ENCODE results near the gene LZTR1. TPM values are rescaled to one million over a fixed set of nuclear protein-coding genes. Genes with fewer than 3 reads are reported as not detected.

LZTR1 gene
- total RNA-seq, 4 donors from 2014 or later, result 18.2 to 73.7 (median 56.1) TPM

DNA sequence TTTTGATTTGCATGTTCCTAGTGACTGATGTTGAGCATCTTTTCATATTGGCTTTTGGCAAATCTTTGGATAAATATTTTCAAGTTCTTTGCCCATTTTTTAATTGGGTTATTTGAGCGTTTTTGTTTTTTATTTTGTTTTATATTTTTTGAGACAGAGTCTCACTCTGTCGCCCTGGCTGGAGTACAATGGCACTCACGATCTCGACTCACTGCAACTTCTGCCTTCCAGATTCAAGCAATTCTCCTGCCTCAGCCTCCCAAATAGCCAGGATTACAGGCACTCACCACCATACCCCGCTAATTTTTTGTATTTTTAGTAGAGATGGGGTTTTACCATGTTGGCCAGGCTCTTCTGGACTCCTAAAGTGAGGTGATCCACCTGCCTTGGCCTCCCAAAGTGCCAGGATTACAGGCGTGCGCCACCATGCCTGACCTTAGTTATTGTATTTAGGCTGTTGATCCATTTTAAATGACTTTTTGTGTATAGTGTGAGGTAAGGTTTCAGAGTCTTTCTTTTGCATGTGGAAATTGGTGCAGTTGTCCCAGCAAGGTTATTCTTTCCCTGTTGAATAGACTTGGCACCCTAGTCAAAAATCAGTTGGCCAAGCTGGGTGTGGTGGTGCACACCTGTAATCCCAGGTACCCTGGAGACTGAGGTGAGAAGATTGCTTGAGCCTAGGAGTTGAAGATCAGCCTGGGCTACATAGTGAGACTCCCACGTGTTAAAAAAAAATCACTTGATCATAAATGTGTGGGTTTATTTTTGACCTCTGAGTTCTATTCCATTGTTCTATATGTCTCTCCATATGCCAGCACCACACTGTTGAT lies 38.8 kb upstream of the LZTR1 start:
- H3K9me3 ChIP-seq, result no peaks in the 10 kb centered on the region
- H3K4me1 ChIP-seq, result no peaks in the 10 kb centered on the region
- H3K36me3 ChIP-seq, result no peaks in the 10 kb centered on the region
- no peaks in the 10 kb centered on the region for H3K27me3 ChIP-seq
- no peak for DNase-seq
- H3K4me3 ChIP-seq, result no peak overlapping the region
- TF ChIP-seq, protein P1, sequence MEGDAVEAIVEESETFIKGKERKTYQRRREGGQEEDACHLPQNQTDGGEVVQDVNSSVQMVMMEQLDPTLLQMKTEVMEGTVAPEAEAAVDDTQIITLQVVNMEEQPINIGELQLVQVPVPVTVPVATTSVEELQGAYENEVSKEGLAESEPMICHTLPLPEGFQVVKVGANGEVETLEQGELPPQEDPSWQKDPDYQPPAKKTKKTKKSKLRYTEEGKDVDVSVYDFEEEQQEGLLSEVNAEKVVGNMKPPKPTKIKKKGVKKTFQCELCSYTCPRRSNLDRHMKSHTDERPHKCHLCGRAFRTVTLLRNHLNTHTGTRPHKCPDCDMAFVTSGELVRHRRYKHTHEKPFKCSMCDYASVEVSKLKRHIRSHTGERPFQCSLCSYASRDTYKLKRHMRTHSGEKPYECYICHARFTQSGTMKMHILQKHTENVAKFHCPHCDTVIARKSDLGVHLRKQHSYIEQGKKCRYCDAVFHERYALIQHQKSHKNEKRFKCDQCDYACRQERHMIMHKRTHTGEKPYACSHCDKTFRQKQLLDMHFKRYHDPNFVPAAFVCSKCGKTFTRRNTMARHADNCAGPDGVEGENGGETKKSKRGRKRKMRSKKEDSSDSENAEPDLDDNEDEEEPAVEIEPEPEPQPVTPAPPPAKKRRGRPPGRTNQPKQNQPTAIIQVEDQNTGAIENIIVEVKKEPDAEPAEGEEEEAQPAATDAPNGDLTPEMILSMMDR (IDR thresholded peaks at IDR 0.05), result no peak
- TF ChIP-seq POLR2A (IDR thresholded peaks at IDR 0.05), result no peak
- H3K27ac ChIP-seq, result no peak overlapping the region
- intact Hi-C loops (cut with DNase I; ENCODE audit: low total_unique reads), result no loop called here

DNA sequence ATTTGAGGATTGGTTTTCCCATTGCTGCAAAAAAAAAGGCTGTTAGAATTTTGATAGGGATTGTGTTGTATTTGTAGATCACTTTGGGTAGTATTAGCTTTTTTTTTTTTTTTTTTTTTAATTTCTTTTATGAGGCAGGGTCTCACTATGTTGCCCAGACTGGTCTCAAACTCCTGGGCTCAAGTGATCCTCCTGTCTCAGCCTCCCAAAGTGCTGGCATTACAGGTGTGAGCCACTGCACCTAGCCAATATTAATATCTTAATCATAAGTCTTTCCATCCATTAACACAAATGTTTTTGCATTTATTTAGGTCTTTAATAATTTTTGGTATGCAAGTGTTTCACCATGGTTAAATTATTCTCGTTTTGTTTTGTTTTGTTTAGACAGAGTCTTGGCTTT lies 38.1 kb upstream of the LZTR1 start:
- no peaks in the 10 kb centered on the region for H3K27me3 ChIP-seq
- intact Hi-C loops (cut with DNase I; ENCODE audit: low total_unique reads), result no loop called here
- H3K4me3 ChIP-seq, result no peak overlapping the region
- DNase-seq, result no peak
- TF ChIP-seq, protein P1 (IDR thresholded peaks at IDR 0.05), result no peak
- no peak for TF ChIP-seq POLR2A (IDR thresholded peaks at IDR 0.05)
- H3K36me3 ChIP-seq, result no peaks in the 10 kb centered on the region
- H3K9me3 ChIP-seq, result no peaks in the 10 kb centered on the region
- H3K27ac ChIP-seq, result no peak overlapping the region
- no peaks in the 10 kb centered on the region for H3K4me1 ChIP-seq

DNA sequence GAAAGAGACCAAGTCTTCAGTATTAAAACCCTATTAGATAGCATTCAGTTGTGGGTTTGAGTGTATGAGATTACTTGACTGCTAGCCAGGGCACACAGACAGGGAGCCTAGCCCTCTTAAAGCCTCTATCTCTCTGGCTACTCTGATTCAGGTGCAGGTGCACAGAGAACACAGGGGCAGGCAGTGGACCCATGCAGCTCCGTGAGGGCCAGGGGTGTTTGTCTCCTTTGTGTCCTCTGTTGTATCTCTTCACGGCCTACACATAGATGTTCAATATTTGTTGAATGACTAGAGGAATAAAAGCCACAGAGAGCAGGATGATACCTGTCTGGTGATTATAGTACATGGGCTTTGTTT lies 36.5 kb upstream of the LZTR1 start:
- H3K4me1 ChIP-seq, result no peaks in the 10 kb centered on the region
- DNase-seq, result no peak
- intact Hi-C loops (cut with DNase I; ENCODE audit: low total_unique reads), result no loop called here
- no peak overlapping the region for H3K27ac ChIP-seq
- no peaks in the 10 kb centered on the region for H3K9me3 ChIP-seq
- no peaks in the 10 kb centered on the region for H3K27me3 ChIP-seq
- H3K4me3 ChIP-seq, result no peak overlapping the region
- TF ChIP-seq POLR2A (IDR thresholded peaks at IDR 0.05), result no peak
- TF ChIP-seq, protein P1 (IDR thresholded peaks at IDR 0.05), result no peak
- no peaks in the 10 kb centered on the region for H3K36me3 ChIP-seq

DNA sequence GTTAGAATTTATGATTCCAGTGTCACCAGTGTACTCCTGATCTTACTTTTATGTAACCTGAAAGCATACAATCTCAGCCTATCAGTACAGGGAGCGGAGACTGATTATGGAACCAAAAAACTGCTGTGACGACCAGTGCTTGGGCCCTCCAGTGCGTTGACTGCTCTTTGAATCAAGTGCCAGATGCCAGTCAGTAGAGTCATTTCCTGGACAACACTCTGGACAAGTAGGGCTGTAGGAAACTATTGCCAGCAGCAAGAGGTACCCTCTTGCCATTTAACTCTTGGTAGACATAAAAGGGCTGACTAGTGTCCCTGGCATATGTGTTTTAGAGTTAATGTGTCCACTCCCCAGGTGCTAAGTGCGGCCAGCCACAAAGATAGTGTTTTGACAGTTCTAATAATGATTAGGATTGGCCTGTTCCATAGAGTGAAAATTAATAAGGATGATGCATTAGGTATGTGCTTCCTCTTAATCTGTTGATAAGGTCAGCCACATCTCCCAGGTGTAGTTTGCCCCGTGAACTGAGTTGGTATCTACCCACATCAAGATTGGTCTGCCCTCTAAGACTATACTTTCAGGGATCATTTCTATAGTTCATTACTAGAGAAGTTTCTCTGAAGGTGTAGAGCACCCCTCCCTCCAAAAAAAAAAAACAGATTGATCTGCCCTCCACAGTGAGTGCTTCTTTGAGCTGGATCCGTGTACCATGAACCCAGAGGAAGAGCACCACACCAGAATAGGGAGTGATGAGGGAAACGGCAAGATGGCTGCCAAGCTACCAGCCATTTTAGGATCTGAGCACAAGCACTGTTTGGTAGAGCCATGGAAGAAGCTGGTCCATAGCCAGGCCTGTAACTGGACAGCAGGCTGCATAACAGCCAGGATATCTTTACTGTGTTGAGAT lies 35.8 kb upstream of the LZTR1 start:
- no peaks in the 10 kb centered on the region for H3K27me3 ChIP-seq
- no peak overlapping the region for H3K27ac ChIP-seq
- H3K36me3 ChIP-seq, result no peaks in the 10 kb centered on the region
- no peaks in the 10 kb centered on the region for H3K4me1 ChIP-seq
- no peaks in the 10 kb centered on the region for H3K9me3 ChIP-seq
- H3K4me3 ChIP-seq, result no peak overlapping the region
- DNase-seq, result no peak
- no peak for TF ChIP-seq POLR2A (IDR thresholded peaks at IDR 0.05)
- TF ChIP-seq, protein P1 (IDR thresholded peaks at IDR 0.05), result no peak
- intact Hi-C loops (cut with DNase I; ENCODE audit: low total_unique reads), result no loop called here

DNA sequence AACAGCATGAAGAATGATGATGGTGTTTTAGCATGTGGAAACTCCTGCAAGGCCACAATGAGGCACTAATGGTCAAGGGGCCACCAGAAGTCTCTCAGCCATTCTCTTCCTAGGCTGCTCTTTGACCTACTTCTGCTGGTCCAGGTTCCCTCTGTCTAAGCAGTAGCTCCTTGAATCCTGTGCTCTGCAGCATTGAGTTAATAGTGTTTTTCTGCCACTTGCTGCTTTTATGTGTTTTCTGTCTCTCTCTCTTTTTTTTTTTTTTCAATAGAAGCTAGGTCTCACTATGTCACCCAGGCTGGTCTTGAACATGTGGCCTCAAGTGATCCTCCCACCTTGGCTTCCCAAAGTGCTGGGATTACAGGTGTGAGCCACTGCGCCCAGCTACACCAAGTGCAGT lies 35.1 kb upstream of the LZTR1 start:
- H3K4me3 ChIP-seq, result no peak overlapping the region
- intact Hi-C loops (cut with DNase I; ENCODE audit: low total_unique reads), result no loop called here
- no peak for DNase-seq
- H3K9me3 ChIP-seq, result no peaks in the 10 kb centered on the region
- no peaks in the 10 kb centered on the region for H3K36me3 ChIP-seq
- no peaks in the 10 kb centered on the region for H3K4me1 ChIP-seq
- no peak overlapping the region for H3K27ac ChIP-seq
- H3K27me3 ChIP-seq, result no peaks in the 10 kb centered on the region
- TF ChIP-seq, protein P1 (IDR thresholded peaks at IDR 0.05), result no peak
- TF ChIP-seq POLR2A (IDR thresholded peaks at IDR 0.05), result no peak

All from uterus (tissue), 4 donors.